WTC11 (cell line): ENCODE measurements around the gene RAP2A.

Source experiments
- AFF4 ChIP-seq: sonication (generic); formaldehyde crosslinking; IDR thresholded peaks from 2 replicates; pipeline ENCODE4 v1.8.1; 2023; ENCODE audit warnings: mild to moderate bottlenecking, missing genetic modification reagents, borderline replicate concordance
- ATF2 ChIP-seq: sonication (generic); formaldehyde crosslinking; IDR thresholded peaks from 2 replicates; pipeline ENCODE4 v1.8.1; 2022; ENCODE audit warnings: low read depth, missing genetic modification reagents, borderline replicate concordance
- ATF3 ChIP-seq: sonication (generic); formaldehyde crosslinking; conservative IDR thresholded peaks from 2 replicates; pipeline ENCODE4 v1.8.1; 2022; ENCODE audit warnings: mild to moderate bottlenecking, missing genetic modification reagents
- CREB1 ChIP-seq: sonication (generic); formaldehyde crosslinking; IDR thresholded peaks from 2 replicates; pipeline ENCODE4 v1.8.0; 2023; ENCODE audit warnings: mild to moderate bottlenecking, missing genetic modification reagents
- CTCF ChIP-seq: fragments of 200-600 bp; IDR thresholded peaks from 2 replicates; pipeline ENCODE4 v1.8.0; 2022; ENCODE audit warnings: antibody characterized with exemption
- E2F5 ChIP-seq: sonication (generic); formaldehyde crosslinking; IDR thresholded peaks from 2 replicates; pipeline ENCODE4 v1.8.1; 2022; ENCODE audit warnings: mild to moderate bottlenecking, moderate library complexity, missing genetic modification reagents
- JUN ChIP-seq: sonication (generic); formaldehyde crosslinking; IDR thresholded peaks from 2 replicates; pipeline ENCODE4 v1.8.0; 2023; ENCODE audit warnings: mild to moderate bottlenecking, missing genetic modification reagents
- MAX ChIP-seq: sonication (generic); formaldehyde crosslinking; IDR thresholded peaks from 2 replicates; pipeline ENCODE4 v1.8.0; 2022; ENCODE audit warnings: mild to moderate bottlenecking, missing genetic modification reagents
- PREB ChIP-seq: sonication (generic); formaldehyde crosslinking; IDR thresholded peaks from 2 replicates; pipeline ENCODE4 v1.8.1; 2022; ENCODE audit warnings: mild to moderate bottlenecking, missing genetic modification reagents, moderate library complexity, borderline replicate concordance
- SP1 ChIP-seq: sonication (generic); formaldehyde crosslinking; conservative IDR thresholded peaks from 2 replicates; pipeline ENCODE4 v1.8.1; 2022; ENCODE audit warnings: missing genetic modification reagents
- TEAD1 ChIP-seq: sonication (generic); formaldehyde crosslinking; IDR thresholded peaks from 2 replicates; pipeline ENCODE4 v1.8.0; 2022; ENCODE audit warnings: mild to moderate bottlenecking, missing genetic modification reagents
- TEAD4 ChIP-seq: sonication (generic); formaldehyde crosslinking; IDR thresholded peaks from 2 replicates; pipeline ENCODE4 v1.8.0; 2022; ENCODE audit warnings: mild to moderate bottlenecking, missing genetic modification reagents
- USF2 ChIP-seq: sonication (generic); formaldehyde crosslinking; IDR thresholded peaks from 2 replicates; pipeline ENCODE4 v1.8.1; 2023; ENCODE audit warnings: mild to moderate bottlenecking, missing genetic modification reagents, moderate library complexity
- ZBTB21 ChIP-seq: sonication (generic); formaldehyde crosslinking; IDR thresholded peaks from 2 replicates; pipeline ENCODE4 v1.8.1; 2023; ENCODE audit warnings: mild to moderate bottlenecking, missing genetic modification reagents, borderline replicate concordance

GRCh38 chr13:97411984-97412383 lies 22.0 kb upstream of the RAP2A start:
- no peak for TF ChIP-seq CTCF
- TF ChIP-seq MAX (CRISPR knock-in tag), result no peak
- TF ChIP-seq E2F5 (CRISPR knock-in tag), result no peak
- no peak for TF ChIP-seq AFF4 (CRISPR knock-in tag)
- TF ChIP-seq TEAD1 (CRISPR knock-in tag), result no peak
- no peak for TF ChIP-seq CREB1 (CRISPR knock-in tag)
- no peak for TF ChIP-seq SP1 (CRISPR knock-in tag)
- no peak for TF ChIP-seq PREB (CRISPR knock-in tag)
- no peak for TF ChIP-seq JUN
- TF ChIP-seq ATF2, result no peak
- TF ChIP-seq TEAD4 (CRISPR knock-in tag), result no peak
- no peak for TF ChIP-seq ZBTB21 (CRISPR knock-in tag)
- TF ChIP-seq USF2 (CRISPR knock-in tag), result no peak
- TF ChIP-seq ATF3 (CRISPR knock-in tag), result no peak
